Hepatocyte (in vitro differentiated cells): ENCODE measurements around the gene TP73. TPM values are rescaled to one million over a fixed set of nuclear protein-coding genes. Genes with fewer than 3 reads are reported as not detected.
"Not testable (repeated sequence)": the region's sequence is repeated elsewhere in the genome, so short reads cannot be mapped to it uniquely, and the experiment has no call there.

Experiments used
- DNase-seq: peaks from one replicate; pipeline ENCODE4 v3.0.0-alpha.2; 2016; ENCODE audit warnings: low spot score
- H2AFZ ChIP-seq: fragments of 200-600 bp; sonication (generic); 2 replicates; pipeline ENCODE4 v1.6.0; 2016; ENCODE audit warnings: antibody characterized with exemption, mild to moderate bottlenecking
- H3K27ac ChIP-seq: fragments of 200-600 bp; sonication (generic); 2 replicates; pipeline ENCODE4 v1.5.1; 2016; ENCODE audit warnings: mild to moderate bottlenecking
- H3K27me3 ChIP-seq: fragments of 200-600 bp; sonication (generic); 2 replicates; pipeline ENCODE4 v1.6.1; 2016
- H3K36me3 ChIP-seq: fragments of 200-600 bp; sonication (generic); replicated peaks from 2 replicates; pipeline ENCODE4 v1.5.1; 2016; ENCODE audit warnings: low read depth; ENCODE audit not compliant: insufficient read depth
- H3K4me1 ChIP-seq: fragments of 200-600 bp; sonication (generic); 2 replicates; pipeline ENCODE4 v1.5.1; 2016; ENCODE audit warnings: mild to moderate bottlenecking, moderate library complexity; ENCODE audit not compliant: insufficient read depth
- H3K4me2 ChIP-seq: fragments of 200-600 bp; sonication (generic); 2 replicates; pipeline ENCODE4 v1.6.0; 2016
- H3K4me3 ChIP-seq: fragments of 200-600 bp; sonication (generic); 2 replicates; pipeline ENCODE4 v1.5.1; 2016; ENCODE audit warnings: mild to moderate bottlenecking
- H3K79me2 ChIP-seq: fragments of 200-600 bp; sonication (generic); 2 replicates; pipeline ENCODE4 v1.6.0; 2017; ENCODE audit warnings: mild to moderate bottlenecking
- H3K9me2 ChIP-seq: fragments of 200-600 bp; sonication (generic); replicated peaks from 2 replicates; pipeline ENCODE4 v1.6.0; 2017; ENCODE audit warnings: mild to moderate bottlenecking; ENCODE audit not compliant: insufficient read depth
- H3K9me3 ChIP-seq: fragments of 200-600 bp; sonication (generic); 2 replicates; pipeline ENCODE4 v1.5.1; 2016; ENCODE audit warnings: low read depth, mild to moderate bottlenecking
- H4K20me1 ChIP-seq: fragments of 200-600 bp; sonication (generic); 2 replicates; pipeline ENCODE4 v1.6.0; 2016; ENCODE audit warnings: mild to moderate bottlenecking; ENCODE audit not compliant: insufficient read depth, poor library complexity, severe bottlenecking
- EZH2 ChIP-seq: fragments of 200-600 bp; sonication (generic); IDR thresholded peaks from 2 replicates; pipeline ENCODE4 v1.6.1; 2016; ENCODE audit warnings: antibody characterized with exemption, mild to moderate bottlenecking, borderline replicate concordance
- EZH2phosphoT487 ChIP-seq: fragments of 200-600 bp; sonication (generic); IDR thresholded peaks from one replicate; pipeline ENCODE4 v1.6.1; 2018; ENCODE audit warnings: antibody characterized with exemption, mild to moderate bottlenecking, low read depth, moderate library complexity; ENCODE audit not compliant: unreplicated experiment, severe bottlenecking
- WGBS: methylation state at CpG from one replicate; pipeline ENCODE4 v1.1.6; 2016; ENCODE audit warnings: low lambda C conversion rate; ENCODE audit errors: missing lambda C conversion rate; 5-methylcytosine and 5-hydroxymethylcytosine counted together
- polyA plus RNA-seq: library from polyadenylated mRNA; unstranded; fragments of >200 nt; fragmentation: Nextera tagmentation; extraction: Ambion mirVana; gene quantifications from 2 replicates; pipeline ENCODE4 v1.2.1, GENCODE V29; 2016
- total RNA-seq: library from RNA; depleted of rRNA; stranded (reverse); fragments of >200 nt; gene quantifications from 2 replicates; pipeline ENCODE4 v1.2.3, GENCODE V29; 2014
- TF ChIP-seq, protein P1 (sequence below): fragments of 200-600 bp; sonication (generic); IDR thresholded peaks from 2 replicates; pipeline ENCODE4 v1.5.1; 2016; ENCODE audit warnings: antibody characterized with exemption, mild to moderate bottlenecking; ENCODE audit not compliant: poor library complexity

Gene TP73
- total and polyA plus RNA-seq, 2 experiments from 2014 or later, result 0.27 to 0.47 TPM

GRCh38 chr1:3747522-3747848, 95.2 kb downstream of the TP73 start:
- Histone ChIP-seq H3K9me3 (no peaks in the 10 kb centered on the region), H3K79me2 (peaks cover 19% of the 10 kb centered on the region), H3K27me3 (no peaks in the 10 kb centered on the region), H3K9me2 (no peaks in the 10 kb centered on the region), H3K36me3 (no peaks in the 10 kb centered on the region), H3K4me3 (peak overlapping the region; percentile 69), H2AFZ (peak overlapping the region; percentile 34), H3K27ac (no peak overlapping the region), H3K4me1 (peaks cover 6% of the 10 kb centered on the region), H3K4me2 (peak overlapping the region; percentile 99), H4K20me1 (no peaks in the 10 kb centered on the region)
- DNase-seq, result no peak
- TF ChIP-seq, protein P1, sequence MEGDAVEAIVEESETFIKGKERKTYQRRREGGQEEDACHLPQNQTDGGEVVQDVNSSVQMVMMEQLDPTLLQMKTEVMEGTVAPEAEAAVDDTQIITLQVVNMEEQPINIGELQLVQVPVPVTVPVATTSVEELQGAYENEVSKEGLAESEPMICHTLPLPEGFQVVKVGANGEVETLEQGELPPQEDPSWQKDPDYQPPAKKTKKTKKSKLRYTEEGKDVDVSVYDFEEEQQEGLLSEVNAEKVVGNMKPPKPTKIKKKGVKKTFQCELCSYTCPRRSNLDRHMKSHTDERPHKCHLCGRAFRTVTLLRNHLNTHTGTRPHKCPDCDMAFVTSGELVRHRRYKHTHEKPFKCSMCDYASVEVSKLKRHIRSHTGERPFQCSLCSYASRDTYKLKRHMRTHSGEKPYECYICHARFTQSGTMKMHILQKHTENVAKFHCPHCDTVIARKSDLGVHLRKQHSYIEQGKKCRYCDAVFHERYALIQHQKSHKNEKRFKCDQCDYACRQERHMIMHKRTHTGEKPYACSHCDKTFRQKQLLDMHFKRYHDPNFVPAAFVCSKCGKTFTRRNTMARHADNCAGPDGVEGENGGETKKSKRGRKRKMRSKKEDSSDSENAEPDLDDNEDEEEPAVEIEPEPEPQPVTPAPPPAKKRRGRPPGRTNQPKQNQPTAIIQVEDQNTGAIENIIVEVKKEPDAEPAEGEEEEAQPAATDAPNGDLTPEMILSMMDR, result no peak
- TF ChIP-seq EZH2phosphoT487, result no peak
- TF ChIP-seq EZH2, result no peak
- whole genome bisulfite sequencing, result 48% methylated on average over 6 of the region's 6 CpGs

- TF ChIP-seq, protein P1, result no peak
- TF ChIP-seq EZH2 (no peak), EZH2phosphoT487 (no peak)
- no peaks in the 10 kb centered on the region for H3K27me3 ChIP-seq
- no peaks in the 10 kb centered on the region for H3K36me3 ChIP-seq
- no peak overlapping the region for H3K4me3 ChIP-seq
- peaks cover 6% of the 10 kb centered on the region for H3K4me1 ChIP-seq
- peak overlapping the region; percentile 99 for H3K4me2 ChIP-seq
- H3K9me2 ChIP-seq, result no peaks in the 10 kb centered on the region
- H3K79me2 ChIP-seq, result peaks cover 19% of the 10 kb centered on the region
- WGBS, result 86% methylated on average over 13 of the region's 13 CpGs
- no peaks in the 10 kb centered on the region for H4K20me1 ChIP-seq
- DNase-seq, result no peak
- no peak overlapping the region for H2AFZ ChIP-seq
- no peak overlapping the region for H3K27ac ChIP-seq
- H3K9me3 ChIP-seq, result no peaks in the 10 kb centered on the region
Measured at GRCh38 chr1:3747903-3748302, 95.6 kb downstream of the TP73 start.

DNA sequence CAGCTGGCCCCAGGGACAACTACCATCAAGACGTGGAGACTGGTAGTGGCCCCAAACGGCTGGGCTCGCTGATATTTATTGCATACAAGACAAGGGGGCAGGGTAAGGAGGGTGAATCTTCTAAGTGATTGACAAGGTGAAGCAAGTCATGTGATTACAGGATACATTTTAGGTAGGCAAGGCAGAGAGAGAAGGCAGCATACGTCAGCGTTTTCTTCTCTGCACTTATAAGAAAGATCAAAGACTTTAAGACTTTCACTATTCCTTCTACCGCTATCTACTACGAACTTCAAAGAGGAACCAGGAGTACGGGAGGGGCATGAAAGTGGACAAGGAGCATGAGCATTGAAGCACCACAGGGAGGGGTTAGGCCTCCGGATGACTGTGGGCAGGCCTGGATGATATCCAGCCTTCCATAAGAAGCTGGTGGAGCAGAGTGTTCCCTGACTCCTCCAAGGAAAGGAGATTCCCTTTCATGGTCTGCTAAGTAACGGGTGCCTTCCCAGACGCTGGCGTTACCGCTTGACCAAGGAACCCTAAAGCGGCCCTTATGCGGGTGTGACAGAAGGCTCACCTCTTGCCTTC, 96.1 kb downstream of the TP73 start:
- not testable (repeated sequence) for DNase-seq, H3K36me3 ChIP-seq, H3K27me3 ChIP-seq, H3K4me3 ChIP-seq, H2AFZ ChIP-seq, H3K9me3 ChIP-seq, H3K9me2 ChIP-seq, H3K4me1 ChIP-seq, H4K20me1 ChIP-seq, H3K27ac ChIP-seq
- peaks cover 19% of the 10 kb centered on the region for H3K79me2 ChIP-seq
- peak overlapping the region; percentile 99 for H3K4me2 ChIP-seq
- WGBS, result 83% methylated on average over 15 of the region's 15 CpGs

DNA sequence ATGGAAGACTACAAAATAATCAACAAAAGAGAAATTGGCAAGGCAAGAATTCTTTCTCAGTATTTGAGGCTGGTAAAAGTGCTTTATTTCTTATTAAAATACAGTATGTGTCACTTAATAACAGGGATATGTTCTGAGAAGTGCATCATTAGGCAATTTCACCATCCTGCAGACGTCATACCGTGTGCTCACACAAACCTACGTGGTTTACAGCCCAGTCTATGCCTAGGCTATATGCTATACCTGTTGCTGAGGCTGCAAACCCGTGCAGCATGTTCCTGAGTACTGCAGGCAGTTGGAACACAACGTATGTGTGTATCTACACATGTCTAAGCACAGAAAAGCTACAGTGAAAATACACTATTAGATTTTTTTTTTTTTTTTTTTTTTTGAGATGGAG, 97.2 kb downstream of the TP73 start:
- H3K4me3 ChIP-seq, result no peak overlapping the region
- 68% methylated on average over 5 of the region's 5 CpGs for WGBS

More for the DNA sequence above, 97.2 kb downstream of the TP73 start:
- H2AFZ ChIP-seq, result no peak overlapping the region
- H3K9me2 ChIP-seq, result no peaks in the 10 kb centered on the region
- H3K4me1 ChIP-seq, result peaks cover 6% of the 10 kb centered on the region
- no peak for DNase-seq
- peaks cover 18% of the 10 kb centered on the region for H3K79me2 ChIP-seq
- H3K9me3 ChIP-seq, result no peaks in the 10 kb centered on the region
- TF ChIP-seq, protein P1, result no peak
- no peak for TF ChIP-seq EZH2
- H3K27ac ChIP-seq, result no peak overlapping the region
- no peaks in the 10 kb centered on the region for H3K27me3 ChIP-seq
- H3K36me3 ChIP-seq, result no peaks in the 10 kb centered on the region
- no peaks in the 10 kb centered on the region for H4K20me1 ChIP-seq
- H3K4me2 ChIP-seq, result no peak overlapping the region
